OCI-LY3 (cell line): ENCODE measurements around the gene SLC37A4.

ENCODE experiments used
- H2AFZ ChIP-seq: fragments of 200-600, 300-600 bp; shearing (Covaris generic); 2 replicates; pipeline ENCODE4 v1.6.0; 2014; ENCODE audit warnings: antibody characterized with exemption, low read depth, low read length
- H3K27ac ChIP-seq: fragments of 200-600, 300-600 bp; sonication (generic); 2 replicates; pipeline ENCODE4 v1.5.1; 2014; ENCODE audit warnings: mild to moderate bottlenecking, low read length, moderate library complexity, mixed read lengths
- H3K27me3 ChIP-seq: fragments of 200-600, 300-600 bp; sonication (generic); 2 replicates; pipeline ENCODE4 v1.6.1; 2014; ENCODE audit warnings: low read depth, low read length, mixed read lengths
- H3K36me3 ChIP-seq: fragments of 200-600, 300-600 bp; sonication (generic); replicated peaks from 2 replicates; pipeline ENCODE3; 2014; ENCODE audit warnings: low read depth, low read length, mixed read lengths
- H3K4me1 ChIP-seq: fragments of 300-600, 200-600 bp; sonication (generic); 2 replicates; pipeline ENCODE4 v1.6.1; 2014; ENCODE audit warnings: low read length, mixed read lengths
- H3K4me2 ChIP-seq: fragments of 200-600, 300-600 bp; sonication (generic); 2 replicates; pipeline ENCODE4 v1.6.1; 2014; ENCODE audit warnings: low read length, mixed read lengths
- H3K4me3 ChIP-seq: fragments of 300-600, 200-600 bp; sonication (generic); 2 replicates; pipeline ENCODE4 v1.5.1; 2014; ENCODE audit warnings: antibody characterized with exemption, mild to moderate bottlenecking, low read length, moderate library complexity
- H3K79me2 ChIP-seq: fragments of 300-600, 200-600 bp; shearing (Covaris generic); 2 replicates; pipeline ENCODE4 v1.6.1; 2014; ENCODE audit warnings: mild to moderate bottlenecking, low read length, mixed read lengths
- H3K9ac ChIP-seq: fragments of 300-600, 200-600 bp; shearing (Covaris generic); 2 replicates; pipeline ENCODE4 v1.6.0; 2014; ENCODE audit warnings: mild to moderate bottlenecking, low read length, moderate library complexity
- H3K9me3 ChIP-seq: fragments of 200-600, 300-600 bp; shearing (Covaris generic); 2 replicates; pipeline ENCODE4 v1.6.1; 2014; ENCODE audit warnings: low read length, mixed read lengths; ENCODE audit not compliant: insufficient read depth
- H4K20me1 ChIP-seq: fragments of 200-600, 300-600 bp; sonication (generic); 2 replicates; pipeline ENCODE4 v1.6.1; 2016; ENCODE audit warnings: low read length, mixed read lengths; ENCODE audit not compliant: insufficient read depth
- EZH2phosphoT487 ChIP-seq: fragments of 200-600 bp; shearing (Covaris generic); IDR thresholded peaks from 2 replicates; pipeline ENCODE4 v1.6.1; 2018; ENCODE audit warnings: antibody characterized with exemption, mixed run types, low read depth
- TF ChIP-seq, protein P1 (sequence below): fragments of 200-600, 300-600 bp; sonication (generic); IDR thresholded peaks from 2 replicates; pipeline ENCODE4 v1.5.1; 2014; ENCODE audit warnings: antibody characterized with exemption, low read length, low read depth

Gene SLC37A4

DNA sequence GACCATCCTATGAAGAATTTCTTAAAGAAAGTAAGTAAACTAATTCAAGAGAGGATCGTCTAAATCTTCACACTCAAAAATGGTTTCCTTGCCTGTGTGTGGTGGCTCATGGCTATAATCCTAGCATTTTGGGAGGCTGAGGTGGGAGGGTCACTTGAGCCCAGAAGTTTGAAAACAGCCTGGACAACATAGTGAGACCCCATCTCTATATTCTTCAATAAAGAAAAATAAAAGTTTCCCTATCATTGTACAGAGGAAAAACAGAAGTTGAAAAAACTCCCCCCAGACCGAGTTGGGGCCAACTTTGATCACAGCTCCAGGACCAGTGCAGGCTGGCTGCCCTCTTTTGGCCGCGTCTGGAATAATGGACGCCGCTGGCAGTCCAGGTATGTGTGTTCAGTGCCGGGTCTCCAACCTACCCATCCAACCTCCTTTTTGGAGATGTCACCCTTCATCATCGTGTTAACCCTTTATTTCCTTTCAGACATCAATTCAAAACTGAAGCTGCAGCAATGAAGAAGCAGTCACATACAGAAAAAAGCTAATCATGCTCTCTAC lies 15.5 kb downstream of the SLC37A4 start:
- H3K27me3 ChIP-seq = no peaks in the 10 kb centered on the region
- H3K9me3 ChIP-seq = no peaks in the 10 kb centered on the region
- peaks cover 58% of the 10 kb centered on the region for H3K36me3 ChIP-seq
- peaks cover 55% of the 10 kb centered on the region for H3K79me2 ChIP-seq
- TF ChIP-seq EZH2phosphoT487 = no peak
- TF ChIP-seq, protein P1, sequence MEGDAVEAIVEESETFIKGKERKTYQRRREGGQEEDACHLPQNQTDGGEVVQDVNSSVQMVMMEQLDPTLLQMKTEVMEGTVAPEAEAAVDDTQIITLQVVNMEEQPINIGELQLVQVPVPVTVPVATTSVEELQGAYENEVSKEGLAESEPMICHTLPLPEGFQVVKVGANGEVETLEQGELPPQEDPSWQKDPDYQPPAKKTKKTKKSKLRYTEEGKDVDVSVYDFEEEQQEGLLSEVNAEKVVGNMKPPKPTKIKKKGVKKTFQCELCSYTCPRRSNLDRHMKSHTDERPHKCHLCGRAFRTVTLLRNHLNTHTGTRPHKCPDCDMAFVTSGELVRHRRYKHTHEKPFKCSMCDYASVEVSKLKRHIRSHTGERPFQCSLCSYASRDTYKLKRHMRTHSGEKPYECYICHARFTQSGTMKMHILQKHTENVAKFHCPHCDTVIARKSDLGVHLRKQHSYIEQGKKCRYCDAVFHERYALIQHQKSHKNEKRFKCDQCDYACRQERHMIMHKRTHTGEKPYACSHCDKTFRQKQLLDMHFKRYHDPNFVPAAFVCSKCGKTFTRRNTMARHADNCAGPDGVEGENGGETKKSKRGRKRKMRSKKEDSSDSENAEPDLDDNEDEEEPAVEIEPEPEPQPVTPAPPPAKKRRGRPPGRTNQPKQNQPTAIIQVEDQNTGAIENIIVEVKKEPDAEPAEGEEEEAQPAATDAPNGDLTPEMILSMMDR = no peak; the same call in 1 of the 2 replicates
- peaks cover 14% of the 10 kb centered on the region for H3K4me1 ChIP-seq
- no peak overlapping the region for H3K4me3 ChIP-seq
- no peak overlapping the region for H2AFZ ChIP-seq
- no peak overlapping the region for H3K4me2 ChIP-seq
- no peak overlapping the region for H3K9ac ChIP-seq
- no peaks in the 10 kb centered on the region for H4K20me1 ChIP-seq
- H3K27ac ChIP-seq = no peak overlapping the region

DNA sequence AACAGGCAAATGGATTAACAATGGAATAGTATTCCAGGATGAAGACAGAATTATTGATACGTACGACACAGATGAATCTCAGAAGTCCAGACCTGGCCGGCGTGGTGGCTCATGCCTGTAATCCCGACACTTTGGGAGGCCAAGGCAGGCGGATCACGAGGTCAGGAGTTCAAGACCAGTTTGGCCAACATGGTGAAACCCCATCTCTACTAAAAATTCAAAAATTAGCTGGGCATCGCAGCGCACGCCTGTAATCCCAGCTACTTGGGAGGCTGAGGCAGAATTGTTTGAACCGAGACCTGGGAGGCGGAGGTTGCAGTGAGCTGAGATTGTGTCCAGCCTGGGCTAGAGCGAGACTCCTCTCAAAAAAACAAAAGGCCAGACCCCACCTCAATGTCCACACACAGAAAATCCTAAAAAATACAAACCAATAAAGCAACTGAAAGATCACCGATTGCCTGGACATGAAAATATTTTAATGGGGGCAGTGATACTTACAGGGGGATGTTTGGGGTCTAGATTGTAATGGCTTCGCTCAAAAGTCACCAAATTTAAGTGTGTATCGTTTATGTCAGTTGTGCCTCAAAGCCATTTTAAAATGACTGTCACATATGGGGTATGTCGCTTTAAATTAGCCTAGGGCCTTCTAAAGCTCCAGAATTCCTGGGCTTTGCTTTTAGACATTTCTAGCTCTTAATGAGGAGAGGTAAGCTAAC lies 16.3 kb downstream of the SLC37A4 start:
- H3K79me2 ChIP-seq = peaks cover 47% of the 10 kb centered on the region
- no peak for TF ChIP-seq EZH2phosphoT487
- TF ChIP-seq, protein P1 = no peak
- no peak overlapping the region for H3K4me2 ChIP-seq
- no peaks in the 10 kb centered on the region for H4K20me1 ChIP-seq
- no peaks in the 10 kb centered on the region for H3K27me3 ChIP-seq
- H3K4me3 ChIP-seq = no peak overlapping the region
- H3K27ac ChIP-seq = no peak overlapping the region
- H2AFZ ChIP-seq = no peak overlapping the region
- H3K36me3 ChIP-seq = peaks cover 61% of the 10 kb centered on the region
- H3K9ac ChIP-seq = no peak overlapping the region
- H3K4me1 ChIP-seq = peaks cover 8% of the 10 kb centered on the region
- H3K9me3 ChIP-seq = no peaks in the 10 kb centered on the region

DNA sequence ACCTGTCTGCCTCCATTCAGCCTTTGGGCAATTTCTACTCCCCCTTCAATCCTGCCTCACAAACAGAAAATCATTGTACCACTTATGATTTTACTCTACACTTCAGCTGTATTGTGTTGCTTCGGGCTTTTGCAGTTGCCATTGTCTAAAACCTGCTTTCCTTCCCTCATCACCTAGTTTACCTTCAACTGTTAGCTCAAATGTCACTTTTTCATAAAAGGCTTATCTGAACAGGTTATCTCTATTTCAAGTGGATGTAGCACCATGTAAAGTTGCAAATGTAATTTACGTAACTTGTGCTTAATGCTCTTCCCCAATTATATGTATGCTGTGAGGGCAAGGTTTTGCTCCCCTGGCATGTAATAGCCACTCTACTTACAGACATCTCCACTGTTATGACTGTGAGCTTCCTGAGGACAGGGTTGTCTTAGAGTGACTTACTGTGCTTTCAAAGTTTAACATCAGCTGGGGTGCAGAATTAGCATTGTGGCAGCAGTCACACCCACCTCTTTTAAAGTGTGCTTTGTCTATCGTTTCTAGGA lies 18.0 kb downstream of the SLC37A4 start:
- Histone ChIP-seq H3K4me2 (no peak overlapping the region), H4K20me1 (no peaks in the 10 kb centered on the region), H2AFZ (no peak overlapping the region), H3K27me3 (no peaks in the 10 kb centered on the region), H3K4me3 (no peak overlapping the region), H3K79me2 (peaks cover 34% of the 10 kb centered on the region), H3K27ac (no peak overlapping the region; the same call in 1 of the 2 replicates), H3K9ac (no peak overlapping the region), H3K4me1 (peaks cover 8% of the 10 kb centered on the region), H3K9me3 (no peaks in the 10 kb centered on the region), H3K36me3 (peaks cover 60% of the 10 kb centered on the region)
- no peak for TF ChIP-seq EZH2phosphoT487
- TF ChIP-seq, protein P1 = no peak

DNA sequence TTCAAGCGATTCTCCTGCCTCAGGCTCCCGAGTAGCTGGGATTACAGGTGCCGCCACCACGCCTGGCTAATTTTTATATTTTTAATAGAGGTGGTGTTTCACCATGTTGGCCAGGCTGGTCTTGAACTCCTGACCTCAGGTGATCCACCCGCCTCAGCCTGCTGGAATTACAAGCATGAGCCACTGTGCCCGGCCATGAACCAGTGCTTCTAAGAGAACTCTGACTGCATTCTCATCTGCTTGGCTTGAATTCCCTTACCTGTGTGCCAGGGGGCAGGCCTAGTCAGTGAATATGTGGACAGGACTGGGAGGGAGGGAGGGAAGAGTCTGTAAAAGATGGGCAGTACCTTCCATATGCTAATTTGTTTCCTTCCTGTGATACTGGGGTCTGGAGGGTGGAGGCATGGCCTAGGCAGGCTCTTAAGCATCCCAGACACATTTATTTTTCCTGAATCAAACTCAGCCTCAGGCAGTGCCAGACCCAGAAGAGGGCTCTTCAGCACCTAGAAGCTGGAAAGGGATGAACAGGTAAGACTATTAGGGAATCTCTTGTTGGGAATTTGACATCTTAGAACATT lies 19.1 kb downstream of the SLC37A4 start:
- H3K4me2 ChIP-seq = no peak overlapping the region
- peaks cover 55% of the 10 kb centered on the region for H3K36me3 ChIP-seq
- peaks cover 23% of the 10 kb centered on the region for H3K79me2 ChIP-seq
- H4K20me1 ChIP-seq = no peaks in the 10 kb centered on the region
- H3K27me3 ChIP-seq = no peaks in the 10 kb centered on the region
- no peak overlapping the region for H3K9ac ChIP-seq
- TF ChIP-seq, protein P1 = no peak
- no peak for TF ChIP-seq EZH2phosphoT487
- H3K4me3 ChIP-seq = no peak overlapping the region
- H2AFZ ChIP-seq = no peak overlapping the region
- no peak overlapping the region for H3K27ac ChIP-seq
- no peaks in the 10 kb centered on the region for H3K9me3 ChIP-seq
- peaks cover 2% of the 10 kb centered on the region for H3K4me1 ChIP-seq
